ENCODE measurements around the gene ABCF1.

ABCF1 gene

DNA sequence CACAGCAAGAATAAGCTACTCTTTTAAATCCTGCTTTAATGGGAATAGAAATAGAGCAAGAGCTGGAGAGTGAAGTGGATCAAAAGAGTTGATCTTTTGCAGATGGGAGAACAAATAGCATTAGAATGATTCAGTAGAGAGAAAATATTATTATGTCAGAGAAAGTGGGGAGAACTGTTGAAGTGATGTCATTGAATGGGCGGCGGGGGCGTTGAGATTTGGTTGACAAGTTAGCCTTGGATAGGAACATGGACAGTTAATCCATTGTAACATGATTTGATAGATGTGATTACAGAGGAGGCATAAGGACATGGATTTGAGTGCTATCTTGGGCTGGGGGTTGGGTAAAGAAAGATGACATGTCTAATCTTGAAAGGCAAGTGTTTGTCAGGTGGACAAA lies 64.6 kb downstream of the ABCF1 start:
- no peak for DNase-seq (ENCODE audit: low read depth, low spot score)
- POLR2A ChIA-PET = no interaction called here
- CTCF ChIA-PET = interaction anchor here (1.8 to 2.6 kb wide), 2 partner anchors 11 to 17 kb away, joined by 5 to 6 read pairs; partner anchors contain the start of gene C6orf136
- TF ChIP-seq, protein P1, sequence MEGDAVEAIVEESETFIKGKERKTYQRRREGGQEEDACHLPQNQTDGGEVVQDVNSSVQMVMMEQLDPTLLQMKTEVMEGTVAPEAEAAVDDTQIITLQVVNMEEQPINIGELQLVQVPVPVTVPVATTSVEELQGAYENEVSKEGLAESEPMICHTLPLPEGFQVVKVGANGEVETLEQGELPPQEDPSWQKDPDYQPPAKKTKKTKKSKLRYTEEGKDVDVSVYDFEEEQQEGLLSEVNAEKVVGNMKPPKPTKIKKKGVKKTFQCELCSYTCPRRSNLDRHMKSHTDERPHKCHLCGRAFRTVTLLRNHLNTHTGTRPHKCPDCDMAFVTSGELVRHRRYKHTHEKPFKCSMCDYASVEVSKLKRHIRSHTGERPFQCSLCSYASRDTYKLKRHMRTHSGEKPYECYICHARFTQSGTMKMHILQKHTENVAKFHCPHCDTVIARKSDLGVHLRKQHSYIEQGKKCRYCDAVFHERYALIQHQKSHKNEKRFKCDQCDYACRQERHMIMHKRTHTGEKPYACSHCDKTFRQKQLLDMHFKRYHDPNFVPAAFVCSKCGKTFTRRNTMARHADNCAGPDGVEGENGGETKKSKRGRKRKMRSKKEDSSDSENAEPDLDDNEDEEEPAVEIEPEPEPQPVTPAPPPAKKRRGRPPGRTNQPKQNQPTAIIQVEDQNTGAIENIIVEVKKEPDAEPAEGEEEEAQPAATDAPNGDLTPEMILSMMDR (IDR thresholded peaks at IDR 0.05; ENCODE audit: insufficient read depth, low read length, missing control alignments) = no peak
- no peak overlapping the region for H3K4me3 ChIP-seq (ENCODE audit: low read depth, low read length)

DNA sequence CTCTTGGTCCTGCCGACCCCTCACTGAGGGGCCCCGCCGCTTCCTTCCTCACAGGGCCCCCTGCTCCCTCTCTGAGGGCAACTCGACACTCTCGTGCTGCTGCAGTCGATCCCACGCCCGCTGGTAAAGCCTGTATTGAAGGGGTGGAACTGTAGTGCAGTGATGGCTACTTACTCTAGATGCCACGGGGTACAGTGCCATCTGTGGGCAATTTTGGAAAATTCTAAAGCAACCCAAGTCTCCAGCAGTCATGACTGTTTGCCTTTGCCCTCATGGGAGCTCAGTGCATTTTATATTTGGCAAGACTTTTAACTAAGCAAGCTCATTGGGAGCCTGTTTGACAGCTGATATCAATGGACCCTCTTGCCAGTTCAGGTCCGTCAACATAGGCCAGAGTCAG lies 69.2 kb downstream of the ABCF1 start:
- ChIA-PET CTCF (interaction anchor here (1.2 kb wide), 1 partner anchor 32 kb away, joined by 3 read pairs; the partner anchor contains the start of gene DHX16), POLR2A (no interaction called here)
- H3K4me3 ChIP-seq (ENCODE audit: low read depth, low read length) = no peak overlapping the region
- DNase-seq (ENCODE audit: low read depth, low spot score) = no peak
- TF ChIP-seq, protein P1 (IDR thresholded peaks at IDR 0.05; ENCODE audit: insufficient read depth, low read length, missing control alignments) = no peak

DNA sequence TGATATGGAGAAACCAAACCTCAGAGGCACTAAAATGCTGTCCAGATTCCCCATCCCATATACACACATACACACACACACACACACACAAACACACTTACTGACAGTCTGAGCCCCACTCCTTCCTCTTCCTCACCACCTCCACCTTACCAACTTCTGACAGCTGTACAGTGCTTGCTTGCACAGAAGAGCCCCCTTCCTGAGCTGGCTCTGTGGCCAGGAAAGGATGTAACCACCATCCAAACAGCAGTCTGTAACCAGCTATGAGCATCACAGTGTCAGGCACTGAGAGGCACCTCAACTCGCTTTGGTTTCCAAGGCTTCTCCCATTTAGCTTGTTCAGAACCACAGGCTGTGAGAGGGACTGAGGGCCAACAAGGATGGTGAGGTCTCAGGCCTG lies 69.8 kb downstream of the ABCF1 start:
- DNase-seq (ENCODE audit: low read depth, low spot score) = no peak

More for the DNA sequence above, 69.8 kb downstream of the ABCF1 start:
- POLR2A ChIA-PET = no interaction called here
- H3K4me3 ChIP-seq (ENCODE audit: low read depth, low read length) = no peak overlapping the region
- CTCF ChIA-PET = interaction anchor here (1.2 to 1.3 kb wide), 2 partner anchors 15 to 31 kb away, joined by 3 to 5 read pairs; partner anchors contain the start of genes ATAT1 and DHX16
- TF ChIP-seq, protein P1 (IDR thresholded peaks at IDR 0.05; ENCODE audit: insufficient read depth, low read length, missing control alignments) = no peak

Data from AG04449 (cell line).